Calu3 (cell line): ENCODE data around the gene SLC25A38. TPM values are rescaled to one million over a fixed set of nuclear protein-coding genes. Genes with fewer than 3 reads are reported as not detected.

Experiments
- Bru-seq: library from RNA; stranded (reverse); fragments of 400-500 nt; gene quantifications from one replicate; lab custom pipeline; 2021; lab: Mats Ljungman, UMichigan
- BruChase-seq, 2 experiments: library from RNA; stranded (reverse); fragments of 400-500 nt; gene quantifications; one replicate each; lab custom pipeline; 2021; lab: Mats Ljungman, UMichigan
- BruUV-seq: library from RNA; stranded (reverse); fragments of 400-500 nt; replicated peaks from 2 replicates; lab custom pipeline; 2021; lab: Mats Ljungman, UMichigan
- CTCF ChIA-PET: fragments of 300-600 bp; sonication (Branson Sonifier 250); formaldehyde crosslinking; loops from one replicate; lab custom pipeline; 2022; ENCODE audit warnings: antibody characterized with exemption; lab: Charles Lee
- DNase-seq: peaks from one replicate; pipeline ENCODE4 v3.0.0; 2022
- H3K27ac Mint-ChIP-seq: one replicate; pipeline ENCODE4 v1.8.0; 2022; ENCODE audit warnings: mixed read lengths; ENCODE audit not compliant: unreplicated experiment
- H3K27me3 Mint-ChIP-seq: one replicate; pipeline ENCODE4 v1.8.0; 2022; ENCODE audit warnings: mixed read lengths; ENCODE audit not compliant: unreplicated experiment
- H3K36me3 Mint-ChIP-seq: one replicate; pipeline ENCODE4 v1.8.0; 2022; ENCODE audit warnings: mild to moderate bottlenecking, moderate library complexity, mixed read lengths; ENCODE audit not compliant: insufficient read depth, unreplicated experiment
- H3K4me1 Mint-ChIP-seq: one replicate; pipeline ENCODE4 v1.8.0; 2022; ENCODE audit warnings: mild to moderate bottlenecking, low read depth, mixed read lengths; ENCODE audit not compliant: unreplicated experiment
- H3K4me3 Mint-ChIP-seq: one replicate; pipeline ENCODE4 v1.8.0; 2022; ENCODE audit warnings: mild to moderate bottlenecking, low read depth, moderate library complexity, mixed read lengths; ENCODE audit not compliant: unreplicated experiment
- H3K9me3 Mint-ChIP-seq: one replicate; pipeline ENCODE4 v1.8.0; 2022; ENCODE audit warnings: low read depth, mixed read lengths; ENCODE audit not compliant: unreplicated experiment
- CTCF ChIP-seq: fragments of 200-600 bp; IDR thresholded peaks from one replicate; pipeline ENCODE4 v1.8.0; 2022; ENCODE audit warnings: antibody characterized with exemption; ENCODE audit not compliant: unreplicated experiment
- intact Hi-C: fragments of 100-400 bp; cut with micrococcal nuclease; formaldehyde crosslinking; loops from one replicate; pipeline ENCODE4 v1.10.0; 2022; ENCODE audit not compliant: unreplicated experiment
- long read RNA-seq: library from polyadenylated mRNA; stranded (forward); transcript quantifications from one replicate; pipeline ENCODE4 v2.0.0, GENCODE V29; 2022
- total RNA-seq: library from RNA; stranded (reverse); gene quantifications from 2 replicates; pipeline ENCODE4 v1.2.3, GENCODE V29; 2022

The SLC25A38 gene
- total RNA-seq (23.6 and 24.9 TPM in 2 replicates), Bru-seq, nascent RNA (percentile 79 among the genes with signal in this experiment), BruChase-seq, experiment 1, labeled RNA remaining after a 6-hour chase (percentile 78 among the genes with signal in this experiment), BruChase-seq, experiment 2, labeled RNA remaining after a 2-hour chase (percentile 82 among the genes with signal in this experiment)
- long read RNA-seq, transcript SLC25A38-201 (7 exons, 2,147 nt), result major isoform, 21 of 28 reads
- long read RNA-seq, partial matches to known transcripts, result 1 of 28 reads
- long read RNA-seq, other reads (novel, unspliced or antisense), result 6 of 28 reads

DNA sequence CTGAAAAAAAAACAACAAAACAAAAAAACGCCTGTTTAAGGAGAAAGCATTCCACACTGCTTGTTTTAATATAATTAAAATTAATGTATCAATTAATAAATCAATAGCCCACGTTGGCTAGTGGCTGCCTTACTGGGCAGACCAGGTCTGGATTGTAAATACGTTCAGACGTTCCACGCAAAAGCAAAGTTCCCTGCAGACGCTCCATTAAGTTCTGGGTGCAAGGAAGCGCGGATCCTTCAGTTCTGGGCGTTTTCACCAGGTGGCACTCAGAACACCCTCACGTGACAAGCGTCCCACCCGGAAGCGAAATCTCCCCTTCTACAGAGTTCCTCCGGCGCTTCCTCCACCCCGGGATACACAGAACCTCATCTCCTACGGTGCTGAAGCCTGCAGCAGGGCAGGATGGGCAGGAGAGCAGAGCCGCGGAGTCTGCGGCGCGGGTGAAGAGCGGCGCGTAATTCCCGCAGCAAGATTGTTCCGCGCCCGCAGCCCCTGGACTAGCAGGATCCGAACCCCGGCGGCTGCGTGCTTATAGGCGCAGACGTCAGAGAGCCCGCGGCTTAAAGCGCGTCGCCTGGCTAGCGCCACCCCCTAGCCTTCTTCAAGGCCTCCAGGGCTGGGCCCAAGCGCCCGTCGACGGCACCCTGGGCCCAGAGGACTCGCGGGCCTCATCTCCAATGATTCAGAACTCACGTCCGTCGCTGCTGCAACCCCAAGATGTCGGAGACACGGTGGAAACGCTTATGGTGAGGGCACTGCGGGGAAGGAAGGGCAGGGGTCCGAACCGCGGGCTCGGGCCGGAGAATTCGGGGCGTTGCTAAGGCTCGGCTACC is at the start of gene SLC25A38:
TSS of gene SLC25A38 (plus strand) at position 326 of the 836 bp plus-strand sequence. CDS start at position 681, 355 bp downstream.
- Mint-ChIP-seq H3K4me3 (peak within 1 kb of the TSS; percentile 99), H3K36me3 (peaks cover 37% of the 10 kb centered on the region), H3K9me3 (no peaks in the 10 kb centered on the region), H3K27me3 (no peaks in the 10 kb centered on the region), H3K4me1 (peaks cover 36% of the 10 kb centered on the region), H3K27ac (peak within 1 kb of the TSS; percentile 97)
- intact Hi-C loops, result loop anchor here (5.0 kb wide), 1 partner anchor 51 kb away; no protein-coding TSS in a partner anchor
- DNase-seq, result peak; percentile 76
- BruUV-seq, result TSS peak; percentile 78
- TF ChIP-seq CTCF, result peak; percentile 16
- CTCF ChIA-PET, result no interaction called here

- no peak for DNase-seq
- BruUV-seq, result no TSS peak
- H3K4me1 Mint-ChIP-seq, result peaks cover 9% of the 10 kb centered on the region
- no peak overlapping the region for H3K4me3 Mint-ChIP-seq
- H3K9me3 Mint-ChIP-seq, result no peaks in the 10 kb centered on the region
- intact Hi-C loops, result loop anchor here (5.0 kb wide), 1 partner anchor 49 kb away; the partner anchor contains the start of gene SLC25A38
- TF ChIP-seq CTCF, result no peak
- CTCF ChIA-PET, result no interaction called here
- no peak overlapping the region for H3K27ac Mint-ChIP-seq
- no peaks in the 10 kb centered on the region for H3K27me3 Mint-ChIP-seq
- H3K36me3 Mint-ChIP-seq, result no peaks in the 10 kb centered on the region
Measured at GRCh38 chr3:39333607-39334006, 49.6 kb upstream of the SLC25A38 start.

DNA sequence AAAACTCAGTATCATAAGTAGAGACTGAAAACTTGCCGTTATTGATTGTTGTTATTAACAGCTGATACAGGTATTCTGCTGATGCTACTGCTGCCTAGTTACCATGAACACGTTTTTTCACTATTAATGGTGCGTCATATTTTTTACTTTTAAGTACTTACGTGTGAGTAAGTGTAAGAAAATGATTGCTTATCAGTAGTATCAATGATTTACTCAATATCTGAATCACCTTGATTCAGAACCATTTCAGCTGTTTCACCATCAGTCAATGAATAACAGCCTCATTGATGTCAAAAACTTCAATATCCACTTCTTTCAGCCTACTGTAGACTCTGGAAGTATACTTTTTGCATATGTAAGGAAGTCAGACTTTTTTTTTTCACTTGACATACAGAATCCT is 49.0 kb upstream of the SLC25A38 start:
- Mint-ChIP-seq H3K4me1 (peaks cover 9% of the 10 kb centered on the region), H3K27me3 (no peaks in the 10 kb centered on the region), H3K9me3 (no peaks in the 10 kb centered on the region), H3K36me3 (no peaks in the 10 kb centered on the region), H3K27ac (no peak overlapping the region), H3K4me3 (no peak overlapping the region)
- intact Hi-C loops, result loop anchor here (5.0 kb wide), 1 partner anchor 48 kb away; the partner anchor contains the start of gene SLC25A38
- CTCF ChIA-PET, result interaction anchor here (0.6 kb wide), 1 partner anchor 11 kb away, joined by 3 read pairs; no protein-coding TSS in a partner anchor
- no peak for DNase-seq
- TF ChIP-seq CTCF, result no peak
- no TSS peak for BruUV-seq

DNA sequence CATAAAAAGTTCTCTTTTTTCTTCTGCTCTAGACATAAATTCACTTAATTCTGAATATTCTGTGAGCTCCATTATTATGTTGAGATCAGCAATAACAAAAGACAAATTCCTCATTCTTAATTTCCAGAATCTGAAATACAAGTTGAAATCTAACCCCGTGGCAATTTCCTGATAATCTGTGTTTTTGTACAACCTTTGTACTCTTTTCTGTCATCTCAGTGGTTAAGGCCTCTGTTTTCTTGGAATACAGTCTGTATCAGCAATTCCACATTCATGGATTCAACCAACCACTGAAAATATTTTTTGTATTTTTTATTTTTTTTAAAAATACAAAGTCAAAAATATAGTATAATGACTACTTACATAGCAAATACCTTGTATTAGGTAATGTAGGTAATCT is 45.0 kb upstream of the SLC25A38 start:
- no TSS peak for BruUV-seq
- no peaks in the 10 kb centered on the region for H3K27me3 Mint-ChIP-seq
- peaks cover 9% of the 10 kb centered on the region for H3K4me1 Mint-ChIP-seq
- TF ChIP-seq CTCF, result no peak
- CTCF ChIA-PET, result no interaction called here
- no peak for DNase-seq
- H3K27ac Mint-ChIP-seq, result no peak overlapping the region
- H3K9me3 Mint-ChIP-seq, result no peaks in the 10 kb centered on the region
- peaks cover 2% of the 10 kb centered on the region for H3K36me3 Mint-ChIP-seq
- intact Hi-C loops, result no loop called here
- H3K4me3 Mint-ChIP-seq, result no peak overlapping the region
